IPS-18c (cell line): Measurements from ENCODE around the gene SPPL2C.

Experiments used
- H3K4me3 ChIP-seq: 2 replicates; pipeline ENCODE4 v1.7.0; 2013; ENCODE audit warnings: low read depth, mild to moderate bottlenecking, low read length, moderate library complexity; ENCODE audit not compliant: insufficient read depth
- H3K9me3 ChIP-seq: one replicate; pipeline ENCODE4 v1.6.1; 2013; ENCODE audit warnings: mild to moderate bottlenecking, low read length, moderate library complexity; ENCODE audit not compliant: control insufficient read depth, insufficient read depth

The SPPL2C gene

GRCh38 chr17:45894022-45894784 is 49.5 kb downstream of the SPPL2C start, which contains the start of gene MAPT:
TSS of gene MAPT (plus strand) at chr17:45894554. CDS start at chr17:45962338, 67,784 bp downstream.
- Histone ChIP-seq H3K4me3 (peak within 1 kb of the TSS; percentile 59), H3K9me3 (no peaks in the 10 kb centered on the region)

GRCh38 chr17:45895304-45895968 is 50.8 kb downstream of the SPPL2C start:
- Histone ChIP-seq H3K4me3 (peak overlapping the region; percentile 59), H3K9me3 (no peaks in the 10 kb centered on the region)

- Histone ChIP-seq H3K9me3 (no peaks in the 10 kb centered on the region), H3K4me3 (peak overlapping the region; percentile 59)
These were observed 51.5 kb downstream of the SPPL2C start for GRCh38 chr17:45895969-45896785.
